ENCODE measurements around the gene UBXN7.
"Not testable (repeated sequence)": the region's sequence is repeated elsewhere in the genome, so short reads cannot be mapped to it uniquely, and the experiment has no call there.

GRCh38 chr3:196457470-196457869 is 25.2 kb upstream of the UBXN7 start:
- TF ChIP-seq CTCF, POLR2A (IDR thresholded peaks at IDR 0.05): not testable (repeated sequence)
